SU-DHL-6 (cell line): ENCODE data around the gene HSPBP1.

Experiments
- CTCF ChIP-seq: fragments of 200-600 bp; sonication (generic); IDR thresholded peaks from one replicate; pipeline ENCODE4 v1.5.1; 2017; ENCODE audit warnings: antibody characterized with exemption, mild to moderate bottlenecking, low read length, moderate library complexity; ENCODE audit not compliant: insufficient read depth, poor library complexity, severe bottlenecking
- EZH2phosphoT487 ChIP-seq: fragments of 200-600 bp; sonication (generic), shearing (Covaris generic); conservative IDR thresholded peaks from 2 replicates; pipeline ENCODE4 v1.6.1; 2018; ENCODE audit warnings: mild to moderate bottlenecking, antibody characterized with exemption, low read length, moderate library complexity, mixed read lengths

DNA sequence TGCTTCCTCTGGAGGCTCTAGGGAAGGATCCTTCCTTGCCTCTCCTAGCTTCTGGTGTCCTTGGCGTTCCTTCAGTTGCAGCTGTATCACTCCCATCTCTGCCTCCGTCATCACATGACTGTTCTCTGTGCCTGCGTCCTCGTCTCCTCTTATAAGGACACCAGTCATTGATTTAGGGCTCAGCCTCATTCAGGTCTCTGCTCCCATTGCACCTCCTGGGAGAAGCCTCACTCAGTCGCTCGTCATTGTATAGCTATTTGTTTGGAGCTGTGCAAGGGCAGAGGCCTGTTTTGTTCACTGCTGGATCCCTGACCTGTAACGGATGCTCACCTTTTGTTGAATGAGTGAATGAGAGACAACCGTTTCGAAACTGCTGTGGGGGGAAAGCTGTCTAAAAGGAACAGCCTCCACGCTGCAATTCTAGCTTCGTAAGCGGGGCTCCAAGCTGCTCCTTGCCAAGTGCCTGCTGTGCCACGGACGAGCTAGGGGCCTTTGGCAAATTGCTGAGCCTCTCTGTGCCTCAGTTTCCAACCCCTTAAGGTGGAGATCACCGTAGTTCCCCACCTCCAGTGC lies 21.1 kb upstream of the HSPBP1 start:
- no peak for TF ChIP-seq CTCF
- TF ChIP-seq EZH2phosphoT487, result no peak
